CD4-positive, alpha-beta T cell treated with Interleukin-15 for 1 hour (primary cell): ENCODE results near the gene IQGAP3.
A peak's percentile ranks its signal among the peaks of the same experiment; 100 is the strongest.

ENCODE experiments used
- DNase-seq: peaks from one replicate; pipeline ENCODE4 v3.0.0-alpha.2; 2020

Gene IQGAP3

GRCh38 chr1:156560585-156561163, 11.7 kb downstream of the IQGAP3 start:
- DNase-seq: no peak

DNA sequence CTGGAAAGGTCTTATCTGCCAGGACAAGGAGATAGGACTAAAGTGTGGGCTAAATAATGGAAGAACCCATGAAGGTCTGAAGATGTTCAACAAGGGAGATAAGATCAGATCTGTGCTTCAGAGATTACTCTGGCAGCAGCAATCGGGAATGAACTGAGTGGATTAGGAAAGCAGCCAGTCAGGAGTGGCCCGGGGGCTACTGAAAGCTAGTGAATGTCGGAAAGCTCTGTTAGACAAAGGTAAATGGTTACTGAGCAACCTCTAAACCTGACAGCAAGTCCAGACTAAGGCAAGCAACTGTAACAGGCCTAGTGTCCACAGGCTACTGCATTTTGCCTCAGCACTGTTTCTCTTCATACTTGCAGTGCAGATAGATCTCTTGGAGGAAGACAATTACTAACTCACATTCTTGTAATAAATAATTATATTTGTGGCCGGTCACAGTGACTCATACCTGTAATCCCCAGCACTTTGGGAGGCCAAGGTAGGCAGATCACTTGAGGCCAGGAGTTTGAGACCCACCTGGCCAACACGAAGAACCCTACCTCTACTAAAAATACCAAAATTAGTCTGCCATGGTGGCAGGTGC, 12.5 kb downstream of the IQGAP3 start:
- DNase-seq: no peak

GRCh38 chr1:156559086-156559796, 13.1 kb downstream of the IQGAP3 start:
- no peak for DNase-seq

DNA sequence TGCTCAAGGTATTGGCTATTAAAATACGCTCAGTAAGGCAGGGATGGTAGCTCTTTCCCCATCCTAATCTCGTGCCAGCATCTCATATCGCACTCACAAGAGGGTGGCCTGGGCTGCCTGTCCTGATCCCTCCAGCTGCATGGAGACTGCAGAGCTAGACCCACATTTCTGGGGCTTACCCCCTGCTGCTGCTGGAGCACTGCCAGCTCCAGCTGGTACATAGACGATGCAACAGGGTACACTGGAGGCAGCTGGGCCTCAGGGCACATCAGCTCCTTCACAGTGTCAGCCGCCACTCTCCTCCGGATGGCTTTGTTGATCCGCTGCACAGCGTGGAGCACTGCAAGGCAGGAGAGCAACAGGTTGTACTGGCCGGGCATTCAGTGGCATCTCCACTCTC, 16.0 kb downstream of the IQGAP3 start:
- DNase-seq: no peak

GRCh38 chr1:156555715-156556114, 16.6 kb downstream of the IQGAP3 start:
- DNase-seq: no peak

DNA sequence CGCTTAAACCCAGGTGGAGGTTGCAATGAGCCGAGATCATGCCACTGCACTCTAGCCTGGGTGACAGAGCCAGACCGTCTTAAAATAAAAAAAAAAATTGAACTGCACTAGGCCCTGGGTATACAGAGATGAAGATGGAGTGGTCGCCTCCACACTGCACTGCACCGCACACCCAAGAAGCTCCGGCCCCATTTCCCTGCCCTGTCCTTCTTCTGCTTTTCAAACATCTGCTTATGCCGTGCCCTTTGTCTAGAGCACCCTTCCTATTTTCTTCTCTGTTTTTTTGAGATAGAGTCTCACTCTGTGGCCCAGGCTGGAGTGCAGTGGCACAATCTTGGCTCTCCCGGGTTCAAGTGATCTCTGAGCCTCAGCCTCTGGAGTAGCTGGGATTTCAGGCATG, 17.4 kb downstream of the IQGAP3 start:
- no peak for DNase-seq

- DNase-seq: no peak
These were observed 18.4 kb downstream of the IQGAP3 start for GRCh38 chr1:156553860-156554485.

GRCh38 chr1:156552937-156553336, 19.4 kb downstream of the IQGAP3 start:
- DNase-seq: peak; percentile 77

DNA sequence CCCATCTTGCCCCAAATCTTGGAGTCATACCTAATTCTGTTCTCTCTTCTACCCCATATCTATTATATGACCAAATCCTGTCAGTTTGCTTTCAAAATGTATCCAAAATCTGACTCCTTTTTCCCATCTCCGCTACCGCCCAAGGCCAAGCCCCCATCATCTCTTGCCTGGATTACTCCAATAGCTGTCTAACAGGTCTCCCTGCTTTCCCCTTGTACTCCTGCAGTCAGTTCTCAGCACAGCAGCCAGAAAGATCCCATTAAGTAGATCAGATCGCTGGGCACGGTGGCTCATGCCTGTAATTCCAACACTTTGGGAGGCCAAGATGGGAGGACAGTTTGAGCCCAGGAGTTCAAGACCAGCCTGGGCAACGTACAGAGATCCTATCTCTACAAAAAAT, 19.8 kb downstream of the IQGAP3 start:
- no peak for DNase-seq

- DNase-seq: peak; percentile 51
These were observed 20.5 kb downstream of the IQGAP3 start for GRCh38 chr1:156551869-156552268.

GRCh38 chr1:156551066-156551643, 21.2 kb downstream of the IQGAP3 start:
- DNase-seq: no peak

DNA sequence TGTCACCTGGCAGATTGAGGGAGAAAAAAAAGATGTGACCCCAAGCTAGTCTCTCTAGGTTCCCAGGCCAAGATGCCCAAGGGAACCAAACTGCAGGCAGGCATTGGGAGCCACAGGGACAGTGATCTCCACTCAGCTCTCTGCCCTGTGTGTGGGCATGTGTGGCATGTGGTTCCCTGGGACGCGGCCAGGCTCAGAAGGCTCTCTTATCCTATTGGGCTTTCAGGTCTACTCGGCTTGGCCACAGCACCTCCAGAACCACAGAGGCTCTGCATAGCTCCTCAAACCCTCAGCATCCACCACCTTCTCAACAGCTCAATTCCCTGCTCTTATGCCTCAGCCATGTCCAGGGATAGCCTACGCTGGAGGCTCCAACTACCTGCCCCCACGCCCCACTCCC, 22.0 kb downstream of the IQGAP3 start:
- DNase-seq: no peak

- DNase-seq: no peak
These were observed 22.5 kb downstream of the IQGAP3 start for GRCh38 chr1:156549831-156550230.

GRCh38 chr1:156549390-156549789, 23.0 kb downstream of the IQGAP3 start:
- no peak for DNase-seq

DNA sequence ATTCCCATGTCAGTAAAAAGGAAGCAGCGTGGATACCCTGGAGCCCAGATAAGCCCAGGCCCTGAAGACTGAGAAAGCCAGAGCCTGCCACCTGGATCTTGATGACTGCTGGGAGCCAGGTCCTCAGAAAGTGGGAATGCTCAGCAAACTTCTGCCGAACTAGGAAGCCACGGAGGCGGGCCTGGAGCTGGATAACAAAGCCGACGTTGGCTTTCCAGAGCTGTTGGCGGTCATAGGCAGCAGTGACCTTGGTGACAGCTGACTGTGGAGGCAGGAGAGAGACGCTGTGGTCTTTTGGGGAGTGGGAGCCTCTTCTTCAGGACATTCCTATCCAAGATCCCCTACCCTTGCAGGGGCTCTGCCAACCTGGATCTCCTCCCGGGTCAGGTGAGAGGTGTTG, 24.4 kb downstream of the IQGAP3 start:
- DNase-seq: no peak

GRCh38 chr1:156547434-156547833, 24.9 kb downstream of the IQGAP3 start:
- DNase-seq: no peak

- no peak for DNase-seq
These were observed 26.1 kb downstream of the IQGAP3 start for GRCh38 chr1:156546267-156546666.

GRCh38 chr1:156544592-156545102, 27.7 kb downstream of the IQGAP3 start:
- no peak for DNase-seq

DNA sequence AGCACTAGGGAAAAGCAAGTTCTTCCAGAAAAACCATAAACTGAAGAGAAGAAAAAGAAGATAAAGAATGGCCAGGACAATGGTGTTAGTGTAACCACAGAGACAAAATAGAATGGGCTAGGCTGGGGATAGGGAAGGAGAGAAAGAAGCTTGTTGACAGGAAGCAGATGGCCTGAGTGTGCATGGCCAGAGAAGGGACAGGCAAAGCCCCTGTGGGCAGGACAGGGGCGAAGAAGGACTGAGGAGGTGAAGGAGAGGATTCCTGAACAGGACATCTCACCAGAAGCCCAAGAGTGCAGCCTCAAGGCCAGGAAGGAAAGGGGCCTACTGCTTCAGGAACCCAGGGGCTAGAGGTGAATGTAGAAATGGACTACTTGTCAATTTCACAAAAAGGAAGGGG, 29.3 kb downstream of the IQGAP3 start:
- no peak for DNase-seq

DNA sequence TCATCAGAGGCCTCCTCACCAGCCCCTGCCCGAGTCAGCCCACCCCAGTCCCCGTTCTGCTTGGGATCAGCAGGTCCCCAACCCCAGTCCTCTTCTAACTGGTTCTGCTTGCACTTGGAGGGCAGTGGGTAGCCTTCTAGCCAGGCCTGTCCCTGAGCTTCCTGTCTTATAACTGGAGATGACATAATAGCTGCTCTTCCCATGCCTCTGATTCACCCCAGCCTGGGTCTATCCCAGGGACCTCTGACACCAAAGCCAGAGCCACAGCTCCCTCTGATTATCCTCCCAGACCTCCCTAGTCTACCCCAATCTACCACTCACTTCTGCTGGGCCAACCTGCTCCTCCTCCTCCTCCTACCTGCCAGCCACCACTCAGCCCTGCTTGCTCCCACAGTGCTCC, 31.4 kb downstream of the IQGAP3 start:
- no peak for DNase-seq

DNA sequence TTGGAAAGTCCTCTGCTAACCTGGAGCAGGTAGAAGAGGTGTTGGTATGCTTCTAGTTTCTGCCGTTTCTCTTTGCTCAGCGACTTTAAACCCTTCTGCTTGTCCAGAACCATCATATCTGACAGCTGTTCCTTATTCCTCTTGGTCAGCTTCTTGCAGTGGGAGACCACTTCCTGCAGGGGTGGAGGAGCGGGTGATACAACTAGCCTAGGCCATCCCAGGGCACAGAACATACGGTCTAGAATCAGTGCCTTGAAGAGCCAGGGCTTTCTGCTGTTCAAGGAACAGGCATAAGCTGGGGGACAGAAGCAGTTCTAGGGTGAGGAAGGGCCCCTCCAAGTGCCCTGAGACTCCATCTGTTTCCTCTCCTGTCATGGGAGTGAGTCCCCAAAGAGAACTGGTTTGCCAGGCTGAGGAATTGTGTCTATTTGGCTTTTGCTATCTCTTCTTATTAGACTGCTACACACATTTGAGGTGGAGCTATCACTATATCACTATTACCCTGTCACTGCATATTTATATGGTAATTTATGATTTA, 32.5 kb downstream of the IQGAP3 start:
- no peak for DNase-seq

DNA sequence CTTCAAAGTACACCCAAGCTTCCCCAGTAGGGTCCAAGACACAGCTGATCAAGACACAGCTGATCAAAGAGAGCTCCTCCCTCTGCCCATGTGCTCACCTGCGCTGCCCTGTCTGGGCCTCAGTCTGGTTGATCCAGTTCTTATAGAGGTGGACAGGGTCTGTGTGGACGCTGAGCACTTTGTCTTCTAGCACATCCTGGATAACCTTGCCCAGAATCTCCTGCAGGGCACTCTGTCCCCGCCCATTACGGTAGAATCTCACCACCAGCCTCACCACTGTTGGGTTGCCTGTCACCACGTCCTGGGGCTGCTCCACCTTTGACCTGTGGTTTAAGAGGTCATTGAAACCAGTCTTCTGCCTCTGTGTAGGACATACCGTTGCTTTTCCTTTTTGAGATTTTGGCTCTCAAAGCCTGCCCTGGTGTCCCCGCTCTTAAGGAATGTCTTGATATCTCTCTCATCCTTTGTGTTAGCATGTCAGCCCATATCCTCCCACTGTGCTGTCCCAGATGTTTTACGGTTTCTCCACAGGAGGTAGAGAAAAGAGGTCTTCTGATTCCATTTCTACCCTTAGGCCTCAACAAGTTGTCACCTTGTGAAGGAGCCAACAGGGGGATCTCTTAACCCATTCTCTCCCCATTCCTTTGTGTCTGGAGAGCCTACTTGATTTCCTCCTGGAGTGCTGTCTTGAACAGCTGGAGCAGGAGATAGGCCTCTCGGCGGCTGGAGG, 33.5 kb downstream of the IQGAP3 start:
- DNase-seq: no peak

GRCh38 chr1:156537027-156537426, 35.3 kb downstream of the IQGAP3 start:
- DNase-seq: no peak
